ENCODE data around the gene CCDC60. TPM values are rescaled to one million over a fixed set of nuclear protein-coding genes. Genes with fewer than 3 reads are reported as not detected.

Gene CCDC60
- total RNA-seq, 1 donor from 2014 or later = not detected

DNA sequence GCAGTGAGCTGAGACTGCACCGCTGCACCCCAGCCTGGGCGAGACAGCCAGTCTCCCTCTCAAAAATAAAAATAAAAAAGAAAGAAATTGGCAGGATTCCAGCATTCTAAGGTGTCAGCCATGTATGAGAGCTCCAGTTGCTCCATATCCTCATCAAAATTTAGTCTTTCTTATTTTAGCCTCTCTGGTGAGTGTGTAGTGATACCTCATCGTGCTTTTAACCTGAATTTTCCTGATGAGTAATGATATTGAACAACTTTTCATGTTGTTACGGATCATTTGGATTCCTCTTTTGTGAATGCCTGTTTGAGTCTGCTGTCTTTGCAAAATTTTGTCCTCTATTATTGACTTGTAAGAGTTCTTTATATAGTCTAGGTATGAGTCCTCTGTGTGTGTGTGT lies 28.5 kb downstream of the CCDC60 start:
- no peak for DNase-seq (ENCODE audit: low read depth)
- Histone ChIP-seq H3K36me3 (ENCODE audit: control insufficient read depth, insufficient read depth, low read length) (no peaks in the 10 kb centered on the region), H3K27me3 (ENCODE audit: control insufficient read depth, insufficient read depth, low read length) (no peaks in the 10 kb centered on the region), H3K4me3 (ENCODE audit: low read depth, low read length) (no peak overlapping the region)
- TF ChIP-seq, protein P1, sequence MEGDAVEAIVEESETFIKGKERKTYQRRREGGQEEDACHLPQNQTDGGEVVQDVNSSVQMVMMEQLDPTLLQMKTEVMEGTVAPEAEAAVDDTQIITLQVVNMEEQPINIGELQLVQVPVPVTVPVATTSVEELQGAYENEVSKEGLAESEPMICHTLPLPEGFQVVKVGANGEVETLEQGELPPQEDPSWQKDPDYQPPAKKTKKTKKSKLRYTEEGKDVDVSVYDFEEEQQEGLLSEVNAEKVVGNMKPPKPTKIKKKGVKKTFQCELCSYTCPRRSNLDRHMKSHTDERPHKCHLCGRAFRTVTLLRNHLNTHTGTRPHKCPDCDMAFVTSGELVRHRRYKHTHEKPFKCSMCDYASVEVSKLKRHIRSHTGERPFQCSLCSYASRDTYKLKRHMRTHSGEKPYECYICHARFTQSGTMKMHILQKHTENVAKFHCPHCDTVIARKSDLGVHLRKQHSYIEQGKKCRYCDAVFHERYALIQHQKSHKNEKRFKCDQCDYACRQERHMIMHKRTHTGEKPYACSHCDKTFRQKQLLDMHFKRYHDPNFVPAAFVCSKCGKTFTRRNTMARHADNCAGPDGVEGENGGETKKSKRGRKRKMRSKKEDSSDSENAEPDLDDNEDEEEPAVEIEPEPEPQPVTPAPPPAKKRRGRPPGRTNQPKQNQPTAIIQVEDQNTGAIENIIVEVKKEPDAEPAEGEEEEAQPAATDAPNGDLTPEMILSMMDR (IDR thresholded peaks at IDR 0.05; ENCODE audit: insufficient read depth, low read length, poor library complexity, severe bottlenecking) = no peak

DNA sequence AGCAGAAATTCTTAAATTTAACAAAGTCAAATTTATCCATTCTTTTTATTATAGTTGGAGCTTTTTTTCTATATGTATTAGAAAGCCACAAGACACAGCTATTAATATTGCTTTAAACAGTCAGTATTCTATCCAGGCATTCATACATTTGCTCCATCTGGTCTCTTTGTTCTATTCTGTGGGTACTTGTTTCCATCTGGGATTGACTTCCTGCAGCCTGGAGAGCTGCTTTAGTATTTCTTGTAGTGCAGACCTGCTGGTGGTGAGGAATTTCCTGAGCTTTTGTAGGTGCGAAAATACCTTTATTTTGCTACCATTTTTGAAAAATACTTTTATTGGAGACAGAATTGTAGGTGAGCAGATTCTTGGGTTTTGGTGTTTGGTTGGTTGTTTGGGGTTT lies 29.0 kb downstream of the CCDC60 start:
- no peak for DNase-seq (ENCODE audit: low read depth)
- no peaks in the 10 kb centered on the region for H3K36me3 ChIP-seq (ENCODE audit: control insufficient read depth, insufficient read depth, low read length)
- TF ChIP-seq, protein P1 (IDR thresholded peaks at IDR 0.05; ENCODE audit: insufficient read depth, low read length, poor library complexity, severe bottlenecking) = no peak
- H3K27me3 ChIP-seq (ENCODE audit: control insufficient read depth, insufficient read depth, low read length) = no peaks in the 10 kb centered on the region
- H3K4me3 ChIP-seq (ENCODE audit: low read depth, low read length) = no peak overlapping the region

DNA sequence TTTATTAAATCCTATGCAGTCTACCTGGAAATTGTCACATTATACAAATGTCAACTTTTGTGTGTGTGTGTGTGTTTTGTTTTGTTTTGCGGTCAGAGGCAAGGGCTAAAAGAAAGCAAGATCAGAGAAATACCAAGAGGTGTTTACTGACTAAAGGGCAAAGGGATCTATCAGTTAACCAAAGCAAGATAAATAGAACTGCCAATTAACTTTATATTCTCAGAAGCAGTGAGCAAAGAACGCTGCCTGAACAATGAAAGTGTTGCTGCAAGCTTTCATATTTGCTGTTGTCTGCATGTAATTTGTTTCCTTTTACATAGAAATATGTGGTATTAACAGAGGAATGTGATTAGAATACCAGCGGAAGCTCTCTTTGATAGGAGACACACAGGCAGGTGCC lies 30.9 kb downstream of the CCDC60 start:
- DNase-seq (ENCODE audit: low read depth) = no peak
- TF ChIP-seq, protein P1 (IDR thresholded peaks at IDR 0.05; ENCODE audit: insufficient read depth, low read length, poor library complexity, severe bottlenecking) = no peak
- Histone ChIP-seq H3K36me3 (ENCODE audit: control insufficient read depth, insufficient read depth, low read length) (no peaks in the 10 kb centered on the region), H3K4me3 (ENCODE audit: low read depth, low read length) (no peak overlapping the region), H3K27me3 (ENCODE audit: control insufficient read depth, insufficient read depth, low read length) (no peaks in the 10 kb centered on the region)

DNA sequence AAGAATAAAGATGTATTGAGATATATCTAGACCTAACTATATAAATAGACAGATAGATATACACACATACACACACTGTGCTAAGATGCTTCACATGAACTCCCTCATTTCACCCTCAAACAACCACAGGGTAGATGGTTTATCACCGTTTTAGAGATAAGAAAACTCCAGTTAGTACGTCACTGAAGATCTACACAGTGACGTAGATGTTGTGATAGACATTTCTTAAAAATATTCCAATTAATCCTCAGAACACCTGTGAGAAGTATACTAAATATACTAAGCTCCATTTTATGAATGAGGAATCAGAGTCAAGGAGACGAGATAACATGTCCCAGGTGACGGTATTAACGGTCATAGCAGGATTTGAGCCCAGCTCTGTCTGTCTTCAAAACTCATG lies 31.5 kb downstream of the CCDC60 start:
- DNase-seq (ENCODE audit: low read depth) = no peak
- H3K4me3 ChIP-seq (ENCODE audit: low read depth, low read length) = no peak overlapping the region
- TF ChIP-seq, protein P1 (IDR thresholded peaks at IDR 0.05; ENCODE audit: insufficient read depth, low read length, poor library complexity, severe bottlenecking) = no peak
- H3K36me3 ChIP-seq (ENCODE audit: control insufficient read depth, insufficient read depth, low read length) = no peaks in the 10 kb centered on the region
- no peaks in the 10 kb centered on the region for H3K27me3 ChIP-seq (ENCODE audit: control insufficient read depth, insufficient read depth, low read length)

DNA sequence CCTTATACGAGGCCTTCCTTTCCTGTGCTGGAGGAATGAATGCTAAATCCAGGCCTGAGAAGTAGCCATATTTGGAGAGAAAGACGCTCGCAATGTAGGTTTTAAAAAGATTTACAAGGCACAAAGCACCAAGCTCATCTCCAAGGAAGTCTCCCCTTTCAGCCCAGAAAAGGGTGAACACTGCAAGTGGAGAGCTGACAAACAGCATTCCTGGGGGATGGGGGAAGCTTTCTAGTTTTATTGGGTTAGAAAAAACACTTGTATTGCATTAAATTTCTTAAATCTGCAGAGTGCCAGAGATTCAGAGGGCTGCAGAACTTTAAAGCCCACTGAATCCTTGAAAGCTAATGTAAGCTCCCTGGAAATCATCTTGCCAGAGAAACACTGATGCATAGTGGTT lies 34.6 kb downstream of the CCDC60 start:
- Histone ChIP-seq H3K4me3 (ENCODE audit: low read depth, low read length) (no peak overlapping the region), H3K36me3 (ENCODE audit: control insufficient read depth, insufficient read depth, low read length) (no peaks in the 10 kb centered on the region), H3K27me3 (ENCODE audit: control insufficient read depth, insufficient read depth, low read length) (no peaks in the 10 kb centered on the region)
- no peak for DNase-seq (ENCODE audit: low read depth)
- TF ChIP-seq, protein P1 (IDR thresholded peaks at IDR 0.05; ENCODE audit: insufficient read depth, low read length, poor library complexity, severe bottlenecking) = no peak

DNA sequence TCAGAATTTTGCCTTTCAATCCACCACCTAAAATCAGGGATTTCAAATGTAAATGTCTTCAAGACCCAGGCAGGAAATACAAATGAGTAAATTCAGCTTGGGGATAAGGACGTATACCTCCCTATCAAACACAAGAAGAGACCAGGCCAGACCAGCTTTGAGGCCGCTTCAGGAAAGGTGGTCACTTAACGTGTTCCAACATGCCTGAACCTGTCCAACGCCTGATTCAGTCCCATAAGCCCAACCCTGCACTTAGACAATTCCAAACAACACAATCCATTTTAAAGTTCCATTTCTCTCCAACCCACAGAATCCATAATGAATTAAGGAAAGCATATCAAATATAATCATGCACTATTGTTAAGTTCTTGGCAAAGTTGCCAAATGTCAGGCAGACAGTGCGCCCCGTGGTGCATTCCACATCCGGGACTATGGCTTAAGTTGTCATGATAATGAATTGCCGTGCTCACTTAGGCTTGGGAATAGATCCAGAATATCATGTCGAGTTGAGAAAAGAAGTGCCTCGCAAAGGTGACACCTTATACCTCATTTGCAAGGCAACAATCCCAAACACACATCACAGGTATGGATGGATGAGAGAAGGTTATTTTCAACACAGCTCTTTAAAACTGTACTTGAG lies 35.5 kb downstream of the CCDC60 start:
- TF ChIP-seq, protein P1 (IDR thresholded peaks at IDR 0.05; ENCODE audit: insufficient read depth, low read length, poor library complexity, severe bottlenecking) = no peak
- Histone ChIP-seq H3K27me3 (ENCODE audit: control insufficient read depth, insufficient read depth, low read length) (no peaks in the 10 kb centered on the region), H3K36me3 (ENCODE audit: control insufficient read depth, insufficient read depth, low read length) (no peaks in the 10 kb centered on the region), H3K4me3 (ENCODE audit: low read depth, low read length) (no peak overlapping the region)
- no peak for DNase-seq (ENCODE audit: low read depth)
